Measurements from ENCODE around the gene MAD1L1. TPM values are rescaled to one million over a fixed set of nuclear protein-coding genes. Genes with fewer than 3 reads are reported as not detected.

Gene MAD1L1
- polyA plus RNA-seq, 1 experiment, result 32.0 TPM

DNA sequence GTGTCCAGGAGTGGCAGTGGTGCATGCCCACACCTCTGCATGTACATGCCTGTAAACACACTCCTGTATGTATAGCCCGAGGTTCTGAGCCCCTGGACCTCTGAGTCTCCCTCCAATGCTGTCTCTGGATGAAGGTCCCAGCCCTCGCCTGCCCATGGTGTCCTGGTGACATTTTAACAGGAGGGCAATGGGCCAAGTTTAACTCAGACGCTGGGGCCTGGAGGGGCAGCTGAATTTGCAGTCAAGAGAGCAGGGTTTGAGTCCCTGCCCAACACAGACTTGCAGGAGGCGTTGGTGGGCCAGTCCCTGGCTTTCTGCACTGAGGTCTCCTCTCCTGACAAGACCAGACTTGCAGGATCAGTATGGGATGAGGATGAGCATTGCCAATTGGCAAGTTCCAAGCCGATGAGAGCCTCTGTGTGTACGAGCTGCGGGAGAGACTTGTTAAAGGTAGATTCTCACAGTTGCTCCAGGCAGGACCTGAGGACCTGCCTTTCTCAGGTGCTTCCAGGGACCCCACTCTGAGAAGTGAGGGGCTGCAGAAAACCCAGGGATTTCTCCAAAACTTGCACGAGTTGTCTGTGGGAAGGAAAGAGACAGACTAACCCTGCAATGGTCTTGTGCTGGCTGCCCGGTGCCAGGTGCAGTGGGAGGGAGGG is 420.8 kb downstream of the MAD1L1 start:
- ChIA-PET POLR2A (no interaction called here), CTCF (no interaction called here)
- no peaks in the 10 kb centered on the region for H3K27me3 ChIP-seq (ENCODE audit: control insufficient read depth, insufficient read depth, low read length)
- no peak overlapping the region for H3K4me3 ChIP-seq (ENCODE audit: low read depth, low read length)
- DNase-seq (ENCODE audit: low read depth), result no peak
- no peaks in the 10 kb centered on the region; the same call in 1 of the 2 replicates for H3K36me3 ChIP-seq (ENCODE audit: control insufficient read depth, insufficient read depth, low read length)
- TF ChIP-seq, protein P1, sequence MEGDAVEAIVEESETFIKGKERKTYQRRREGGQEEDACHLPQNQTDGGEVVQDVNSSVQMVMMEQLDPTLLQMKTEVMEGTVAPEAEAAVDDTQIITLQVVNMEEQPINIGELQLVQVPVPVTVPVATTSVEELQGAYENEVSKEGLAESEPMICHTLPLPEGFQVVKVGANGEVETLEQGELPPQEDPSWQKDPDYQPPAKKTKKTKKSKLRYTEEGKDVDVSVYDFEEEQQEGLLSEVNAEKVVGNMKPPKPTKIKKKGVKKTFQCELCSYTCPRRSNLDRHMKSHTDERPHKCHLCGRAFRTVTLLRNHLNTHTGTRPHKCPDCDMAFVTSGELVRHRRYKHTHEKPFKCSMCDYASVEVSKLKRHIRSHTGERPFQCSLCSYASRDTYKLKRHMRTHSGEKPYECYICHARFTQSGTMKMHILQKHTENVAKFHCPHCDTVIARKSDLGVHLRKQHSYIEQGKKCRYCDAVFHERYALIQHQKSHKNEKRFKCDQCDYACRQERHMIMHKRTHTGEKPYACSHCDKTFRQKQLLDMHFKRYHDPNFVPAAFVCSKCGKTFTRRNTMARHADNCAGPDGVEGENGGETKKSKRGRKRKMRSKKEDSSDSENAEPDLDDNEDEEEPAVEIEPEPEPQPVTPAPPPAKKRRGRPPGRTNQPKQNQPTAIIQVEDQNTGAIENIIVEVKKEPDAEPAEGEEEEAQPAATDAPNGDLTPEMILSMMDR (IDR thresholded peaks at IDR 0.05; ENCODE audit: insufficient read depth, low read depth, low read length), result no peak

DNA sequence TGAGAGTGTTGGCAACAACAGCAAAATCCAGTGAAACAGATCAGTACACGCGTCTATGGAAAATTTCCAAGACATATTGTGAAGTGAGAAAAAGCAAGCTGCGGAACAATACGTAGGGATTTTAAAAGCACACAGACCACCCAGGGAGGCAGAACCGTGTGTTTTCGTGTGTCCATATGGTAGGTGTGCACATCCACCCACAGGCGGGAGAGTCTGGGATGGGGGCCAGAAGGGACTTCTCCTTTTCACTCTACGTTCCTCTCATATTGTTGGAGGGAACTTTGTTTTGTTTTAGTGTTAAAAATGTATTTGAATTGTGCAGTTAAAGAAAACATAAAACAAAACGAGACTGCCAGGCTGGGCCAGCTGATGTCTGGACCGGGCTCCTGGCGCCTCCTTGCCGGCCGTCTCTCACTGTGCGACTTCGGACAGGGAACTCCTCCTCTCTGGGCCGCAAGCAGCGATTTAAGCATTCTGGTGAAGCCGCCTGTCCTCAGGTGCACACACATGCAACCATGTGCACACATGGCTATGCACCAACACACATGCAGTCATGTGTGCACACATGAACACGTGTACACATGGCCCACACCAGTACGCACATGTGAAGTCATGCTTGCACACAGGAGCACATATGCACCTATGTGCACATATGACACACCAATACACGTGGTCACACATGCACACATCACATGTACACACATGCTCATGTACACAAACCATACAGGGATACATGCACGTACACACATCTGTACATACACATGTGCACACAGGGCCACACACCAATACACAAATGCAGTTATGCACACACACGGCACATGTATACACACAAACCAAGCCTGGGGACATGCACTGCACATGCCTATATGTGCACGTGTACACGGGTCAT is 421.5 kb downstream of the MAD1L1 start:
- no peak for DNase-seq (ENCODE audit: low read depth)
- ChIA-PET POLR2A (no interaction called here), CTCF (no interaction called here)
- Histone ChIP-seq H3K27me3 (ENCODE audit: control insufficient read depth, insufficient read depth, low read length) (no peaks in the 10 kb centered on the region), H3K36me3 (ENCODE audit: control insufficient read depth, insufficient read depth, low read length) (no peaks in the 10 kb centered on the region; the same call in 1 of the 2 replicates), H3K4me3 (ENCODE audit: low read depth, low read length) (no peak overlapping the region)
- TF ChIP-seq, protein P1 (IDR thresholded peaks at IDR 0.05; ENCODE audit: insufficient read depth, low read depth, low read length), result no peak

DNA sequence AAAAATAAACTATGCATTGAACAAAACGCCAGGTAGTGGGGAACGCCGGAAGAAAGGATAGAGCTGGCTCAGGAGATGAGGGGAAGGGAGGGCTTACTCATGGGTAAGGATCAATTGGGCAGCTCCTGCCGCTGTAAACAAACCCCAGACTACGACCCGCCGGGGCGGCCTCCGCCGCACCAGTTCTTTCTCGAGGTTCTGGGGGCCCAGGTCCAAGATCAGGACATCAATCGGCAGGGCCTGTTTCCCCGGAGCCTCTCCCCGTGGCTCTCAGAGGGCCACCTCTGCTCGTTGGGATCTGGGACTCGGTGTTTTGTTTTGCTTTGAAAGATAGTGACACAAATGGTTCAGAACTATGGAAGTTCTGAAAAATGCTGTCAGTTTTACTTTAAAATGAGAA is 422.2 kb downstream of the MAD1L1 start:
- H3K4me3 ChIP-seq (ENCODE audit: low read depth, low read length), result no peak overlapping the region
- POLR2A ChIA-PET, result no interaction called here
- H3K27me3 ChIP-seq (ENCODE audit: control insufficient read depth, insufficient read depth, low read length), result no peaks in the 10 kb centered on the region
- DNase-seq (ENCODE audit: low read depth), result no peak
- no peaks in the 10 kb centered on the region; the same call in 1 of the 2 replicates for H3K36me3 ChIP-seq (ENCODE audit: control insufficient read depth, insufficient read depth, low read length)
- TF ChIP-seq, protein P1 (IDR thresholded peaks at IDR 0.05; ENCODE audit: insufficient read depth, low read depth, low read length), result no peak
- CTCF ChIA-PET, result no interaction called here

DNA sequence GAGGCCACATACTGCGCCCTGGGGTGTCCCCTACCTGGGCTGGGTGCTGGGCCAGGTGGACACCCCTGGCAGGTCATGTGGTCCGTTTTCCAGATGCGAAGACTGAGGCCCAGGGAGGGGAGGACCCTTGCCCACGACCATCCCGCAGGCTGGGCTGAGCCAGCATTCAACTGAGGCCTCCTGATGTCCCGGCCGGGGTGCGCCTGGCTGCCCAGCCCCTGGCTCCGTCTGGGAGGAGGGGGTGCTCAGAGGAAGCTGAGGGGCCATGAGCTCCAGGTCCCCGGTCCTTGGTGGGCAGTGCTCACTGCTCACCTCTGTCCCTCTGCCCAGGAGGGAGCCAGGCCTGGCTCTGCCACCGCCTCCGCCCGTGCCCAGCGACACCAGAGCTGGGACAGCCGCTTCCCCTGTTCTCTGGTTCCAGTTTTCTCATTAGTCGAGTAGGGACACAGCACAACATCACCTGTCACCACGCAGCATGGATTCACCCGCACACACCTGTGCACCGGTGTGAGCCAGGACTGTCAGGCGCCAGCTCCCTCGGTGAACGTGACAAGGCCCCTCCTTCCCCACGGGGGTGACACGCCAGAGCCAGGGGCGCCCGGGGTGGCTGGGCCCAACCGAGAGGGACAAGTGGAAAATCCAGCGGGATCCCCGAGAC is 423.0 kb downstream of the MAD1L1 start:
- H3K4me3 ChIP-seq (ENCODE audit: low read depth, low read length), result no peak overlapping the region
- no peaks in the 10 kb centered on the region for H3K27me3 ChIP-seq (ENCODE audit: control insufficient read depth, insufficient read depth, low read length)
- no peak for DNase-seq (ENCODE audit: low read depth)
- H3K36me3 ChIP-seq (ENCODE audit: control insufficient read depth, insufficient read depth, low read length), result no peaks in the 10 kb centered on the region; the same call in 1 of the 2 replicates
- POLR2A ChIA-PET, result no interaction called here
- TF ChIP-seq, protein P1 (IDR thresholded peaks at IDR 0.05; ENCODE audit: insufficient read depth, low read depth, low read length), result no peak
- CTCF ChIA-PET, result no interaction called here

DNA sequence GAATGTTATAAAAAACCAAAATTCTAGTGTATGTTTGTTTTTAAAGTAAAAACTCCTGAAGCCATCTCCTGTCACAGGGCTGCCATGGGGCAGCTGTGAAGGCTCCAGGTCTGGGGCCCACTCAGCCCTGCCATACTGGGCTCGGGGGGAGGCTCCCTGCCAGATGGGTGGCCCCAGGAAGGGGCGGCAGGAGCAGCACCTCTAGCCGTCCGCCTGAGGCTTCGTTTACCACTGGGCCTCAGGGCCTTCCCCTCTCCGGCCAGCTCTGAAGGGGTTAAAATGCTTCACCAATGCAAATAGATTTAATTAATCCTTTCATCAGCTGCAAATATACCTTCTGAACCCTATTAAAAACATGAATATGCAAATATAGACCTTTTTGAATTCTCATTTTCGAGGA is 423.7 kb downstream of the MAD1L1 start:
- ChIA-PET CTCF (no interaction called here), POLR2A (no interaction called here)
- no peak for DNase-seq (ENCODE audit: low read depth)
- H3K36me3 ChIP-seq (ENCODE audit: control insufficient read depth, insufficient read depth, low read length), result no peaks in the 10 kb centered on the region
- TF ChIP-seq, protein P1 (IDR thresholded peaks at IDR 0.05; ENCODE audit: insufficient read depth, low read depth, low read length), result no peak
- no peaks in the 10 kb centered on the region for H3K27me3 ChIP-seq (ENCODE audit: control insufficient read depth, insufficient read depth, low read length)
- H3K4me3 ChIP-seq (ENCODE audit: low read depth, low read length), result no peak overlapping the region
